NCI-H2196 treated with DMSO at 0.1 percent for 48 hours (cell line): Measurements from ENCODE around the gene LPXN.
A peak's percentile ranks its signal among the peaks of the same experiment; 100 is the strongest.
"Not testable (repeated sequence)": the region's sequence is repeated elsewhere in the genome, so short reads cannot be mapped to it uniquely, and the experiment has no call there.

ENCODE experiments used
- DNase-seq: peaks from one replicate; lab custom pipeline; 2025; ENCODE audit not compliant: unreplicated experiment; lab: John Stamatoyannopoulos, UW

Gene LPXN

DNA sequence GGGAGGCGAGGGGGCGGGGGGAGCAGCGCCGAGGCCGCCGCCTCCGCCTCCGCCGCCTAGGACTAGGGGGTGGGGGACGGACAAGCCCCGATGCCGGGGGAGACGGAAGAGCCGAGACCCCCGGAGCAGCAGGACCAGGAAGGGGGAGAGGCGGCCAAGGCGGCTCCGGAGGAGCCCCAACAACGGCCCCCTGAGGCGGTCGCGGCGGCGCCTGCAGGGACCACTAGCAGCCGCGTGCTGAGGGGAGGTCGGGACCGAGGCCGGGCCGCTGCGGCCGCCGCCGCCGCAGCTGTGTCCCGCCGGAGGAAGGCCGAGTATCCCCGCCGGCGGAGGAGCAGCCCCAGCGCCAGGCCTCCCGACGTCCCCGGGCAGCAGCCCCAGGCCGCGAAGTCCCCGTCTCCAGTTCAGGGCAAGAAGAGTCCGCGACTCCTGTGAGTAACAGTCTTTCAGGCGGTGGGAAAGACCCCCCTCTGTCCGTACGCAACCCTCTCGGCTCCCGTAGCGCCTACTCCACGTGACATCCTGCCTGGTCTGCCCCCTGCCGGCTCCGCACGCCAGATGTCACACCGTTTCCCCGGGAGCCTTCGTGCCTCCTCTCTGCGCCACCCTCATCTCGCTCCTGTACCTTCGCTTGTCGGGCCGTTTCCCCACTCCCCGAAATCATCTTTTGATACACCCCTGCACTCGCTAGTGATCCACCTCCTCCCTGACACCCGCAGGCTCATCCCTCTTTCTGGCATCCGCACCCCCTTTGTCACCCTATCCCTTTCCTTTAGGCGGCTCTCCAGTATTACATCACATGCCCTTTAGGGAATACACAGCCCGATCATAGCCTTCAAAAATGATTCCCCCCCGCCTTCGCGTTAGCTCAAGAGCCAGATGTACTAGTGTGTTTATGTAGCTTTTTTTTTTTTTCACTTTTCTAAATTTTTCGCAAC is 3.8 kb upstream of the LPXN start:
- peak; percentile 84 for DNase-seq

DNA sequence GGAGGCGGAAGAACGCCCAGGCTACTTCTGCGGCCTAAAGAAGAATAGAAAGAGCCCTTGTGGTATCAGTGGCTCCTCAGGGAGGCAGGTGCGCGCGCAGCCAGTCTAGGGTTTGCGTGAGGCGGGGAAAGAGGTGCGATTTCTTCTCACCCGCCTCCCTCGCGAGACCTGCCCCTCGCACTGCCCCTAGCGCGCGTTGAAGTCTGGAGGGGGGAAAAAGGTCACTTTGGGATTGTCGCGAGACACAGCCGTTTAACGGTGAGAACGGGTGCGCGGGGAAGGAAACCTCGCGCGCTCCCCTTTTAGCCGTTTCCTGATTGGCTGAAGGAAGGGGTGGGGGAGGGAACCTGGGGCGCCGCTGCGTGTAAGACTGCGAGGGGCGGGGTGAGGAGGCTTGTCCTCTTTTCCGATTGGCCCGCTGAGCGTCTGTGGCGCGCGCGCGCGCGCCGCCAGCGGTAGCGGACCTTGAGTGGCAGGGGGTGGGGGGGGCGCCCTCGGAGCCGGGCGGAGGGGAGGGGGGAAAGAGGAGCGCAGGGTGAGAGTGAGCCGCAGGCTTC is 3.1 kb upstream of the LPXN start, which contains the start of gene ZFP91:
Gene ZFP91, plus strand, starts transcription at position 429 of the 557 bp plus-strand sequence. CDS start 219 bp downstream, outside the sequence.
- peak; percentile 98 for DNase-seq

DNA sequence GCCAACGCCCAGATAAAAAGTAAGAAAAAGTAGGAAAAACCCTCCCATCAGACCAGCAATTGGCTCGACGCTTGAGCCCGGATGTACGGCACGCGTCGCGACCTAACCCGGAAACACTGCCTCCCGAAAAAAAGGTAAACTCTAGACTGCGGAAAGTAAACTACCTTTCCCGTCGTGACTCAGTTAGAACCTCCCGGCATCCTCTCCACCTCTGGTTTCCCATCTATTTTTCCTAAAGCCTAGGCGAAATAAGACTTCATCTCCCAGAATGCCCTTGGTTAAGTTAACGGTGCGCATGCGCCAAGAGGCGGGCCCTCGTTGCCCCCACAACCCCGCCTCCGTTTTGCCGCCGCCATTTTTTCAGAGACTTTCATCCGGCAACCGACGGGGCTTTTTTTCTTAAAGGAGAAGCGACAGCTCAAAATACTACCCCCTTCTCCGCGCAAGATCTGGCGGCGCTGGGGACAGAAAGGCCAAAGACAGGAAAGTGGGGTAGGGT is 2.5 kb upstream of the LPXN start:
- DNase-seq = peak; percentile 98

DNA sequence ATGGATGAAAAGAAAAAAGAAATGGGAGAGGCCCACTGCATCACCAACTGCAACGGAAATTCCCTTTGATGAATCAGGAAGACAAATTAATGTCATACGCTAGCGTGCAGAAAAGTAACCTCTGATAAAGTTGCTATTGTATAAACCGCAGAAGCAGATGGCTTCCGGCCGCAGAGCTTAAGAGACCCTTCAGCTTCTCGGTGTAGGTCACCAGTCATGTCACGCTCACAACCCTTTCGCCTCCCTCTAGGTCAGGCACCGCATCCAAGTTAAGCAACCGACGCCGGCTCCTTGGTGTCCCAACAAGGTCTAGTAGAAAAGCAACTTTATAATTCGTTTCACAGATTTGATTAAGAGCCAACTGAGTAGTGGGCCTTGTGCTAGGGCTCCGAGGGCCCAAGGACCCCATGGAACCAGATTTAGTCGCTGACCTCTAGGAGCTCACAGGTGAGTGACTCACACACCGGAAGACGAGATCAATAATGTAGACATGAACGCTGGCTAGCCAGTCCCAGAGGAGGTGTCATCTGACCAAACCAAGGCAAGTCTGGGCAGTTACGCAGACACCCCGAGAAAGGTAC is 2.0 kb upstream of the LPXN start:
- DNase-seq = peak; percentile 53

DNA sequence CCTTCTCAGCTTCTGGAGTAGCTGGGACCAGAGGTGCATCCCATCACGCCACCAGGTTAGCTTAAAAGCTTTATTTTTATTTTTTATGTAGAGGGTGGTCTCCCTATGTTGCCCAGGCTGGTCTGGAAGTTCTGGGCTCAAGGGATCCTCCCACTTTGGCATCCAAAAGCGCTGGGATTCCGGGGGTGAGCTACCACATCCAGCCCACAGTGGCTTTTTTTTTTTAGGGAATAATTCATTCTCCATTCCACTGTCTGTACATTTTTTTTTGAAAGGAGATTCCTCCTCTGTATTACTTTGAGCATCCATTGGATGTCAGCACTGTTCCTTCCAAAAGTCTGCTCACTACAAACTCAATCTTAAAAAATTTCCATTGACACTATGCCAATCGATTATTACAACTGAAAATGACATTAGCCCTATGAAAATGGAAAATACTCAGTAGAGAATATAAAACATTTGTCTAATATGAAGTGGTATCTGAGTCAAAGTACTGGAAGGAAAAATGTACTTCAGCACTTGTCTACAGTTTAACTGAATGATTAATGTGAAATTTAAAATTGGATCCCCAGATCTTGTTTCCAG is 1.3 kb upstream of the LPXN start:
- no peak for DNase-seq

DNA sequence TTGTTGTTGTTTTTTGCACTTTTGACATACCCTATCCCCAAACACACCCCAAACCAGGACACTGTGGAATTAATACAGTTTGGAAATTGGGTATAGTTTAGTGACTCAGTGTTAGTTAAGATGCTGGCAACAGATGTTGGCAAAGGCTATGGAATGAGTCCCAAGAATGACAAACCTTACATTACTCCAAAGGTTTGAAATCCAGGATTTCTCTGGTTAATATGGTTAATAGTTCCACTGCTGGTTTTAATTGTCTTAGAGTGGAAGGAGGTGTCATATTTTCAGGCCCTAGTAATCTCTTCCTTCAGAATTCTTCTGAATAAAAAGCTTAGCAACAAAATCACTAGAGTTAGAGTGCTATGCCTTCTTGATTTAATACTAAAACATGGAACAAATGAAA is 775 bp downstream of the LPXN start:
- no peak for DNase-seq

DNA sequence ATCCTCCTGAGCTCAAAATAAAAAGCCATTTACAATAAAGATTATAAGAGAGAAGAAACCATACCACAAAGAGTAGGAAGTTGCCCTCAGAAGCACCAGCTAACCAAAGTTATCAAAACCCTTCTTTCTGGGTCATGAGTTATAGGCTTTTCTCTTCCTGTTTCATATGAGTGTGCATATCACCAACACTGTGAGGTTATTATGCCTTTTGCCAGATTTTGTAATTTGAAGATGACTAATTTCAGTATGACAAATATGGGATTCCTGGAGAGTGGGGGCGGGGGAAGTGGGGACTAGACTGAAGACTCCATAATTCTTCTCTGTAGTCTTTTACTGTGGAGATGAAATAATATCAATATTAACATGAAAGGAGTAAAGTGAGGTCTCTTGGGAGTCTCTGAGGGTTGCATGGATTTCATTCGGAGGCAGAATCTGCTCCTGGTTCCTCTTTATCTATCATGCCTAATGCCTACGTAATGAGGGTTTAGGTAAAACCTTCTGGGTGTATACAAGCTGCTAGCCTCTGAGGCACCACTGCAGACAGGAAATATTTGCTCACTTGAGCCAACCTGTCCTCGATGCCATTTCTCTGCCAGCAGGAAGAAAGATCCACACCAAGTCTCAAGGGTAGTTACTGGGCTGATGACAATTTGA is 2.1 kb downstream of the LPXN start:
- DNase-seq = peak; percentile 32

DNA sequence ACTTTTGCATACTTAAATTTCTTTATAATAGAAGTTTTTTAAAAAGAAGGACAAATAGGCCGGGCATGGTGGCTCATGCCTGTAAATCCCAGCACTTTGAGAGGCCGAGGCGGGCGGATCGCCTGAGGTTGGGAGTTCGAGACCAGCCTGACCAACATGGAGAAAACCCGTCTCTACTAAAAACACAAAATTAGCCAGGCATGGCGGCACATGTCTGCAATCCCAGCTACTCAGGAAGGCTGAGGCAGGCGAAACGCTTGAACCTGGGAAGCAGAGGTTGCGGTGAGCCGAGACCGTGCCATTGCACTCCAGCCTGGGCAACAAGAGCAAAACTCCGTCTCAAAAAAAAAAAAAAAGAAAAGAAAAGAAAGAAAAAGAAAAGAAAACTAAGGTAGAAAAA is 2.8 kb downstream of the LPXN start:
- not testable (repeated sequence) for DNase-seq

DNA sequence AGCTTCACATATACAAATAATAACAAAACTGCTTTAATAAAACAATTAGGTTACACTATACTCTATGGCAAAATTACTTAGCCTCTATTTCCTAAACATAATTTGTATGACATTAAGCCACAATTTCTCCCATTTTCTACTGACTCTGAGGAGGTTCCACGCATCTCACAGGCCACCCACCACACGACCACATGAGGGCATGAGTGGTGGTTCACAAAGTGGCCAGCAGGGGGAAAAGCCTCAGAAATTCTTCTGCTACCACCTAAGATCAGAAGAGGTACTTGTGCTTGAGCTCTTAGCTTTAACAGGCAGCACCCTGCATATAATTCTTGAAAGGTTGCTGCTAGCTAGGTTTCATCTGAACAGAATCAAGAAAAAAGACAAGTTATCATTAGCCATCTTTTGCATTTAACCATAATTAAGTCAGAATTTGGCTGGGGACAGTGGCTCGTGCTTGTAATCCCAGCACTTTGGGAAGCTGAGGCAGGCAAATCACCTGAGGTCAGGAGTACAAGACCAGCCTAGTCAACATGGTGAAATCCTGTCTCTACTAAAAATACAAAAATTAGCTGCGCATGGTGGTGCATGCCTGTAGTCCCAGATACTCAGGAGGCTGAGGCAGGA is 7.7 kb downstream of the LPXN start:
- no peak for DNase-seq

DNA sequence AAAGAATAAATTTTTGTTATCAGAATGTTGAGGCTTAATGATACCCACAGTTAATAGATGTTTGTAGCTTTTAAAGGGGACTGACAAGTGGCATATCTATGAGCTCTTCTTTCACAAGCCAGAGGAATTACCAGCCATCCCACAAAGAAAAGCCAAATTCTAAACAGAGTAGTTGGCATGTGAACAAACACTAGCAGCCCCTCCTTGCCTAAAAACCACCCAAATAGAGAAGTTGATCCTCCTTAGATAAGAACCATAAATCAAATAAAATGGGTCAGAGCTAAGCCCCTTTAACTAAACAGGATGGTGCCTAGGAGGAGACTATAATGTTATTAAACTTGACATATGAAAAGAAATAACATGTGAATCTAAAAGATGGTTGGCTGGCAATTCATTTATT is 11.4 kb downstream of the LPXN start:
- no peak for DNase-seq

DNA sequence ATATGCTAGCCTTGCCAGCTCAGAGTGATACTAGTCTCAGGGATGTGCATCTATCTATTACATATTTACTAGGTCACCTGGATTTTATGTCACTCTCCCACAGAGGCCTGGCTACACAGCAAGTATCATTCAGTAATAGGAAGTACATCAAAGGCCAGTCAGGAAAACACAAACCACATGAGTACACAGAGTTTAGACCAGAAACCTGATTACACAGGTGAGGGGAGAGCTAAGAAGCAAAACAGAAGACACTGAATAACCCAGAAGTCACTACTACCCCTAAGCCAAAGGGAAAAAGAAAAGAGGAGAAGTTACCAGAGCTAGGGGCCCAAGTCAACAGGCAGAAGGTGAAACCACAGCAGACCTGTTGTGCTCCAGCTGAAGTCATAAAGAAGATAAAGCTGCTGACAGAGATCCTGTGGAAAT is 13.3 kb downstream of the LPXN start:
- no peak for DNase-seq

DNA sequence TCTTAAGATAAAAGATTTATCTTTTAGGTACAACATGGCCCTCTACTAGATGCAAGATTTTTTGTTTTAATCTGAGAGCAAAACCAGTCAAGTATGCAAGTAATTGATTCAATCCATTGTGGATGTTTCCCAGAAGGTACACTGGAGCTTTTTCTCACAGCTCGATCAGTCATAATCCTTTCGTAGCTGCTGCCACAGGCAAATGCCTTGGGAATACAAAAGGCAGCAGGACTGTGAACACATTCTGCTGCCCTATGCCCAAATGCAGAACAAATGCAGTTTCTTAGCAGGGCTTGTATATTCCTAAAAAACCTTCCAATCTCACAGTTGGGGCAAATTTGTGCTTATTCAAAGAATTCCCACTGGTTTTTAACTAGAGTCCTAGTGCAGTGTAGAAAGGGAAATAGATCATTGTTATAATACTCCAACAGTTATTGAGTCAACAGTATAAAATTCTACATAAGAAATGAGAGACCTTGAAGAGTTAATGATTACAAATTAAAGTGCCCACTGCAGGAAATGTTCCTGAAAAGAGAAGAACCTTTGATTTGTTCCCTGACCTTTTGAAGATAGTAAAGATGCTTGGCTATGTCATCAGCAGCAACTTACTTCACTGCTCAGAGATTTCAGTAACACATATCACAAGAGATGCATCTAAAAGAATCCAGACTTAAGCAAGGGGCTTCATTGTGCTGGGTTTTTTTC is 14.1 kb downstream of the LPXN start:
- no peak for DNase-seq

DNA sequence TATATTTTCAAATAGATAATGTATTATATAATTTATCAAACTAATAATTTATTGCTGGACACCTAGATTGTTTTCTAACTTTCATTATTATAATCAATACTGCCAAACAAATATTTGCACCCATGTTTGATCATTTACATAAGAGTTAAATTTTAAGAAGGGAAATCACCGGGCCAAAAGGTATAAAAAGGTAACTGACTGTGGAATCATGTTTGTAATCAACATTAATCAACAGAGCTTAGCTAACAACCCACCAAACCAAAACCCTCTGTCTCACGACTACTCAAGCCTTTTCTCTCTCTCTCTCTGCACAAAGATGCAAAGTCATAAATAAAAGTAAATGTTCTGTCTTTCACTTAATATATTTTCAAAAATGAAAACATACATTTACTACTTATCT is 14.8 kb downstream of the LPXN start:
- DNase-seq = no peak

DNA sequence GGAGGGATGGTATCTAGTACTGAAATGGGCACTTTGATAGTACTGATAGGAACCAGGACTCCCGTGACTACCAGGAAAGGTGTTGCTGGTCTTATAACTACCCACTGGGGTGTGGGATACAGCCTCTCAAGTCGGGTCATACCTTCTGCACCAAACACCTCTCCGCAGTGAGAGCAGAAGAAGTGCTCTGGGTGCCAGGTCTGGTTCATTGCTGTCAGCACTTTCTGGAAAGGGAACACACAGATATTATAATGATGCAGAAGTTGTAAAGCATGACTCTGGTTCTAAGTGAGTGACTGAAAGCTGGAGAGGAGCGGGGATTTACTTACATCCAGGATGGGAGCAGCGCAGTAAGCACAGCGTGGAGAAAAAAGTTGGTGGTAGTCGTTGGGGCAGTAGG is 26.0 kb downstream of the LPXN start:
- DNase-seq = no peak

DNA sequence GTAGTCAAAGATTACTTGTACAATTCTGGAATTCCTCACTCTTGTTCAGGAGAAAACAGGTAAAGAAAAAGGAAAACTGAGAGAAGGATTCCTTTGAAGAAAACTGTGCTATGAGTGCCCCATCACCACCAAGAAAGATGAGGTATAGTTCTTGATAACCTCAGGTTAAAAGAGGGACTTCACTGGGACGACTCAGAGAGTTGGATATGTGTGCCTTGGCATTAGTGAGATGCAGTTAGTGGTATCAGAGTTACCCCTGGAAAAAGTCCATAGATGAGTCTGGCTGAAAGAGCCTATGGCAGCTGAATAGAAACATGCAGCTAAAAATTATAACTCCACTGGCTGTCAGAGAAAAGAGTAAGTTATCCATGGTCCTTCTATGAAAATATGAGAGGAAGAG is 28.8 kb downstream of the LPXN start:
- DNase-seq = no peak

DNA sequence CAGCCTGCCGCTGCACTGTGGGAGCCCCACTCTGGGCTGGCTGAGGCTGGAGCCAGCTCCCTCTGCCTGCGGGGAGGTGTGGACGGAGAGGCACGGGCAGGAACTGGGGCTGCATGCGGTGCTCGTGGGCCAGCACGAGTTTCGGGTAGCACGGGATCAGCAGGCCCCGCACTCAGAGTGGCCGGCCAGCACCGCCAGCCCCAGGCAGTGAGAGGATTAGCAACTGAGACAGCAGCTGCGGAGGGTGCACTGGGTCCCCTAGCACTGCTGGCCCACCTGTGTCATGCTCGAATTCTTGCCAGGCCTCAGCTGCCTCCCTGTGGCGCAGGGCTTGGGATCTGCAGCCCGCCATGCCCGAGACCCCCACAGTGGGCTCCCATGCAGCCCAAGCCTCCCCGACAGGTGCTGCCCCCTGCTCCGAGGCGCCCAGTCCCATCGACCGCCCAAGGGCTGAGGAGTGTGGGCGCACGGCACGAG is 43.8 kb downstream of the LPXN start:
- DNase-seq = no peak

DNA sequence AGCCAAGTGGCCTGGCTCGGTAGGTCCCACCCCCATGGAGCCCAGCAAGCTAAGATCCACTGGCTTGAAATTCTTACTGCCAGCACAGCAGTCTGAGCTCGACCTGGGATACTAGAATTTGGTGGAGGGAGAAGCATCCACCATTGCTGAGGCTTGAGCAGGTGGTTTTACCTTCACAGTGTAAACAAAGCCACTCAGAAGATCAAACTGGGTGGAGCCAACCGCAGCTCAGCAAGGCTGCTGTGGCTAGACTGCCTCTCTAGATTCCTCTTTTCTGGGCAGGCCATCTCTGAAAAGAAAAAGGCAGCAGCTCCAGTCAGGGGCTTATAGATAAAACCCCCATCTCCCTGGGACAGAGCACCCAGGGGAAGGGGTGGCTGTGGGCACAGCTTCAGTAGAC is 45.4 kb downstream of the LPXN start:
- no peak for DNase-seq

DNA sequence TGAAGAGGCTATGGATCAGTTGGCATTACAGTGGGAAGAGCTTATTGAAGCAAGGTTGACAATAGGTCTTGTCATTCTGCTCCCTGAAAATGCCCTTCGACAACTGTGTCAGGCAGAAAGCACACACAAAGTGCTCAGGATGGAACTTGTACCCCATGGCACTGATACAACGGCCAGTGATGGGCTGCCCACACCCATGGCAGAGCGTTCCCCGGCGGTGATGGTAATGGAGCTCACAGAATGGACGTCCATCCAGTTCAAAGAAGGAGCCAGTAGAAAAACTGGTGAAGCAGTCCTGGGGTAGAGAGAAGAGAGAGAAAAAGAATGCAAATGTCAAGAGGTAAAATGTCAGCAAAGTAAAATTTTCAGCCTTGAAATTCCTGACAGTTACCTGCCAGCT is 48.2 kb downstream of the LPXN start:
- DNase-seq = no peak

DNA sequence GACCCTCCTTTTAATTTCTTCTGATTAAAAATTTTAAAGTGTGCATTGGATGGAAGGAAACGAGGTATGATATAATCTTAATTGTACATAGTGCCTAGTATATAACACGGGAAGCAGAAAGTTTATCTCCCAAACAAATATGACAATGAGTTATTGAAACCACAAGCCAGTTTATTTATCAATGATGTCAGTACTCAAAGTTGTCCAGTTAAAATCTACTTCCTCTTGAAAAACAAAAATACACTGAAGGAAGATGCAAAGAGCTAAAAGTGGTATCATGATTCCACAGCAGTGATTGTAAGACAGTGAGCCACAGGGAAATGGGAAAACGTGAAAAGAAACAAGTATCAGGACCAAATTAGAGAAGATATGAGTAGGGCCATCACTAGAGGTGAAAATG is 48.9 kb downstream of the LPXN start:
- DNase-seq = no peak
